ENCODE results near the gene SCCPDH. TPM values are rescaled to one million over a fixed set of nuclear protein-coding genes. Genes with fewer than 3 reads are reported as not detected.
A peak's percentile ranks its signal among the peaks of the same experiment; 100 is the strongest.

SCCPDH gene
- total and polyA plus RNA-seq, 2 of the 13 experiments (the other 11 are each of a cell fraction or from before 2014, with no cell fraction given): 36.7 to 62.3 TPM

DNA sequence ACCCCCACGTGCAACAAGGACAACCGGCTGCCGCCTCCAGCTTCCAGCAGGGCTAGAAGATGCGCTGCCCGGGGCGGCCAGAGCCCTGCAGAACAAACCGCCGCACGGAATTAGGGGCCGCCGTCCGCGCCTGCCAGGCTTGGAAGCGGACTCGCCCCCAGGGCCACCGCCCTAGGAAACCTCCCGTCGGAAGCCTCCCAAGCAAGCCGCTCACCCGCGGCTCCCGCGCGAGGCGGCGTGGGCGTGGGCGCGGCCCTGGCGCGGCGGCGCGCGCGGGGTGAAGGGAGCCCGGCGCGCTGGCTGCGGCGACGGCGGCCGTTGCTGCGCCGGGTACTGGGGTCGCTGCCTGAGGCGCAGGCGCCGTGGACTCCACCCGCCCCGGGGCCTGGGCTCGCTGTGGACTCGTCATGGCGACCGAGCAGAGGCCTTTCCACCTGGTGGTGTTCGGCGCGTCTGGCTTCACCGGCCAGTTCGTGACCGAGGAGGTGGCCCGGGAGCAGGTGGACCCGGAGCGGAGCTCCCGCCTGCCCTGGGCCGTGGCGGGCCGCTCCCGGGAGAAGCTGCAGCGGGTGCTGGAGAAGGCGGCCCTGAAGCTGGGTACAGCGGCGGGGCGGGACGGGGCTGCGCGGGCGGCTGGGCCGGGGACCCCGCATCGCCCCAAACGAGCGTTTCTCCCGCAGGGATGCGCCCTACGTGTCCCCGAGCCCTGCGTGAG is at the start of gene SCCPDH (continued):
- no peak for TF ChIP-seq NR3C1 (CRISPR knock-in tag; IDR thresholded peaks at IDR 0.05)
- no peak for TF ChIP-seq ATAD3A (CRISPR knock-in tag; IDR thresholded peaks at IDR 0.05)
- no peak for TF ChIP-seq NFIC (IDR thresholded peaks at IDR 0.05; ENCODE audit: low read length)
- TF ChIP-seq ZKSCAN1 (IDR thresholded peaks at IDR 0.05; ENCODE audit: low read length): no peak
- TF ChIP-seq ZNF784 (CRISPR knock-in tag; IDR thresholded peaks at IDR 0.05; ENCODE audit: borderline replicate concordance): peak; percentile 72; the same call in 1 of the 2 replicates
- no peak for TF ChIP-seq ZNF616 (CRISPR knock-in tag; IDR thresholded peaks at IDR 0.05; ENCODE audit: low read depth)
- TF ChIP-seq KLF11 (CRISPR knock-in tag; IDR thresholded peaks at IDR 0.05): no peak
- peak; percentile 59; the same call in 1 of the 2 replicates for TF ChIP-seq THAP7 (CRISPR knock-in tag; IDR thresholded peaks at IDR 0.05)
- TF ChIP-seq, protein P1, sequence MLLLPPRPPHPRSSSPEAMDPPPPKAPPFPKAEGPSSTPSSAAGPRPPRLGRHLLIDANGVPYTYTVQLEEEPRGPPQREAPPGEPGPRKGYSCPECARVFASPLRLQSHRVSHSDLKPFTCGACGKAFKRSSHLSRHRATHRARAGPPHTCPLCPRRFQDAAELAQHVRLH (CRISPR knock-in tag; IDR thresholded peaks at IDR 0.05; ENCODE audit: borderline replicate concordance, low read depth): no peak
- no peak for TF ChIP-seq HOXA9 (CRISPR knock-in tag; IDR thresholded peaks at IDR 0.05; ENCODE audit: borderline replicate concordance)
- TF ChIP-seq ZNF7 (CRISPR knock-in tag; IDR thresholded peaks at IDR 0.05): no peak
- 0 out of 2 replicates have a peak, but pooled peaks have one; percentile 32 for TF ChIP-seq ZNF256 (CRISPR knock-in tag; conservative IDR thresholded peaks at IDR 0.05)
- no peak for TF ChIP-seq PTBP1 (IDR thresholded peaks at IDR 0.05; ENCODE audit: low read depth, low read length, poor library complexity, severe bottlenecking)
- no peak for TF ChIP-seq CBX5 (CRISPR knock-in tag; IDR thresholded peaks at IDR 0.05; ENCODE audit: borderline replicate concordance)
- 0 out of 2 replicates have a peak, but pooled peaks have one; percentile 36 for TF ChIP-seq NFAT5 (CRISPR knock-in tag; IDR thresholded peaks at IDR 0.05)
- no peak for TF ChIP-seq FLYWCH1 (CRISPR knock-in tag; IDR thresholded peaks at IDR 0.05)
- TF ChIP-seq, protein P2, sequence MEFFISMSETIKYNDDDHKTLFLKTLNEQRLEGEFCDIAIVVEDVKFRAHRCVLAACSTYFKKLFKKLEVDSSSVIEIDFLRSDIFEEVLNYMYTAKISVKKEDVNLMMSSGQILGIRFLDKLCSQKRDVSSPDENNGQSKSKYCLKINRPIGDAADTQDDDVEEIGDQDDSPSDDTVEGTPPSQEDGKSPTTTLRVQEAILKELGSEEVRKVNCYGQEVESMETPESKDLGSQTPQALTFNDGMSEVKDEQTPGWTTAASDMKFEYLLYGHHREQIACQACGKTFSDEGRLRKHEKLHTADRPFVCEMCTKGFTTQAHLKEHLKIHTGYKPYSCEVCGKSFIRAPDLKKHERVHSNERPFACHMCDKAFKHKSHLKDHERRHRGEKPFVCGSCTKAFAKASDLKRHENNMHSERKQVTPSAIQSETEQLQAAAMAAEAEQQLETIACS (CRISPR knock-in tag; IDR thresholded peaks at IDR 0.05): peak; percentile 80
- 0 out of 2 replicates have a peak, but pooled peaks have one; percentile 57 for TF ChIP-seq ZBTB2 (CRISPR knock-in tag; IDR thresholded peaks at IDR 0.05; ENCODE audit: low read depth)
- TF ChIP-seq LCORL (IDR thresholded peaks at IDR 0.05): no peak
- TF ChIP-seq LCORL (CRISPR knock-in tag; IDR thresholded peaks at IDR 0.05): peak; percentile 32; the same call in 1 of the 2 replicates

Measured in HepG2 (cell line).